NCI-H1694 (cell line): Measurements from ENCODE around the gene GCC2.
"Not testable (repeated sequence)": the region's sequence is repeated elsewhere in the genome, so short reads cannot be mapped to it uniquely, and the experiment has no call there.

Experiments used
- DNase-seq: peaks from one replicate; lab custom pipeline; 2025; lab: John Stamatoyannopoulos, UW

Gene GCC2

GRCh38 chr2:108444941-108445840 is 3.8 kb upstream of the GCC2 start:
- no peak for DNase-seq

DNA sequence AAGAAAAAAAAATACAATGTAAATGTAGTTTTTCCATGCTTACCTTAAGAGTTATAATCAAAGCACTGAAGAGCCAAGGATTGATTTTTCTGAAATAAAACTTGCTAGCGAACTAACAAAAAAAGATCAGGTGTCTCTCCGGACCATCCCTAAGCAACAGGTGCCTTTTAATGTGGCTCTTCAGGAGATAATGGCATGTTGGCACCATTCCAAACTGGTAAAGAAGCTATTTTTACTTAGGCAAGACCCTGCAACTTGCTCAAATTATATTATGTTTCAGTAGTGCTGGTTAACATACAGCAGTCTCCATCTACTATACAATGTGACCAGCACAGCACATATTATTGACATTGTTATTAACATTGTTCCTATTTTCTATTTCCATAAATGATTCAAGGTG is 2.3 kb upstream of the GCC2 start:
- DNase-seq, result no peak

DNA sequence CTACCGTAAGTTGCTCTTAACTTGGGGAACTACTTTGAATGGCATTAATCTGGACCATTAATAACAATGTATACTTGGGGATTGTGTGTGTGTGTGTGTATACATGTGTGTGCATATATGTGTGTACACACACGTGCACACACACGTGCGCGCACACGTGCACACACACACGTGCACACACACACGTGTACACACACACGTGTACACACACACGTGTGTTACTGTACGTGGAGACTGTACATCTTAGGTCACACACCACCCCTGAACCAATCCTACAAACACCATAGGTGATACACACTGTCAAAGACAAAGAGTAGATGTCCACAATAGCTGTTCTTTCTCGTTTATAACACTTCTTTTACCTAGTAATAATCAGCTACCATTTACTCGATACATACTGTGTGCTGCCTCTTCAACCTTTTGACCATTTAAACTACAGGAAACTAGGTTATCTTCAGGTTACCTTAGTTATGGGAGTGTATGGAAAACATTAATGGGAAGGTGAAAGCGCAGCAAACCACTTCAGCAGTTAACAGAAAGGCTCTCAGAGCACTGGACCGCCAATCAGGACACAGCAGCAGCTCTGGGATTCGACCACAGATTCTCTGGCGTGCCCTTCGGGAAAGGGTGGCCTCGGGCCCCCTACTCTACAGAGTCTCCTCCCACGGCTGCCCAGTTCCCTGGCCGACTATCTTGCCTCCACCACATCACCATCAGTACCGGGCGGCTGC is 894 bp upstream of the GCC2 start:
- DNase-seq, result no peak

DNA sequence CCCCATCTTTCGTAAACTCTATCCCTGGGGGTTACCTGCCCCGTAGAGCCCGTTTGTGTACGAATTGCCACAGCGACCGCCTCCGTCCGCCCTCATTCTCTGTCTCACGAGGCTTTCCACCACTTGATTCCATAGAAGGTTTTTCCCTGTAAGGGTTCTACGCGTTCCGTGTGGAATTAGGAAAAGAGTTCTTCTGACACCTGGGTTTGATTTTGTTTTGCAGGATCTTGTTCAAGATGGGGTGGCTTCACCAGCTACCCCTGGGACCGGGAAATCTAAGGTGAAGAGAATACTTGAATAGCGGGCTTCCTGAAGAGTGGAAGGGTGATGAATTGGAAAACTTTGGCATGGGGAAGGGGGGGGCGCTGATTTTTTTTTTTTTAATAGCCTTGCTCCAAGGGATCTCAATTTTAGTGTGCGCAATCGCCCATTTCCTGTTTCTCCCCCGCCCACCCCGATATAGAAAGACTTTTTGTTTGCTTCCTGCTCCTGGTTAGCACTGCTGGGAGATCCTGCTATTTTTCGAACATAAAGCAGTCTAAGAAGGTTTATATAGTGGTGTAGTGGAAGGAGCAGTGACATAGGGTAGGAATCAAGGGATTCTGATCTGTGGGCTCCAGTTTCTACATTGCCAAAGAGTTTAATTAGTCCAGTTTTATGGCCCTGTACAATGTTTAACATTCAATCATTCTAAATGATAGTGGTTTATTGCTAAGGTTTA is 564 bp downstream of the GCC2 start:
- DNase-seq, result peak; percentile 34

GRCh38 chr2:108450863-108451262 is 1.9 kb downstream of the GCC2 start:
- DNase-seq, result no peak

DNA sequence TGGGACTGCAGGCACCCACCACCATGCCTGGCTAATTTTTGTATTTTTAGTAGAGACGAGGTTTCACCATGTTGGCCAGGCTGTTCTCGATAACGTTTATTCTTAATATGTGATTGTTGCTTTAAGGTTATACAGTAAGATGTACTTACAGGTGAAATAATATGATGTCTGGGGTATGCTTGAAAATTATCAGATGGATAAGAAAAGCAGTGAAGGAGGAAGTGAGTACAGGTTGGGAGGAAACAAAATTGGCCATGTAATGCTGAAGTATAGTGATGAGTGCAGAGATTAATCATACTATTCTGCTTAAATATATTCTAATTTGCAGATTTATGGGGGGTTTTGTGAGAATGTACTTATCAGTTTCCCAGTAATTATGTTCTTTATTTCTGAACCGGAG is 3.0 kb downstream of the GCC2 start:
- DNase-seq, result no peak

DNA sequence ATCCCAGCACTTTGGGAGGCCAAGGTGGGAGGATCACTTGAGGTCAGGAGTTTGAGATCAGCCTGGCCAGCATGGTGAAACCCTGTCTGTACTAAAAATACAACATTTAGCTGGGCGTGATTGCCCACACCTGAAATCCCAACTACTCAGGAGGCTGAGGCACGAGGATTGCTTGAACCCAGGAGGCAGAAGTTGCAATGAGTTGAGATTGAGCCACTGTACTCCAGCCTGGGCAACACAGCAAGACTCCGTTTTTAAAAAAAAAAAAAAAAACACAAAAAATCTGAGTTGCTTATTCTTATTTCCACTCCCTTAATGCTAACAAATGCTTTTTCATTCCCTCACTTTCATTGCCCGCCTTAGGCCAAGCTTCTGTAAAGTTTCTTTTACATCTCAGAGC is 4.5 kb downstream of the GCC2 start:
- DNase-seq, result not testable (repeated sequence)

- DNase-seq, result no peak
Measured at GRCh38 chr2:108454440-108454839, 5.4 kb downstream of the GCC2 start.

DNA sequence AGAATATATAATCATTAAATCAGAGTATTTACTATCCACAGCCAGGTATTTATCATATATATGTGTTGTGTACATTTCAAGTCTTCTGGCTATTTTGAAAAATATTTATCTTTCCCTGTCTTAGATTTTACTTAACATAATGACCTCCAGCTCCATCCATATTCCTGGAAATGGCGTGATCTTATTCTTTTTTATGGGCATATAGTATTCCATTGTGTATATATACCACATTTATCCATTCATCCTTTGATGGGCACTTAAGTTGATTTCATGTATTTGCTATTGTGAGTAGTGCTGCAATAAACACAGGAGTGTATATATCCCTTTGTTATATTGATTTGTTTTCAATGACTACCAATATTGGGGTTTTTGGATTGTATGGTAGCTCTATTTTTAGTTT is 6.6 kb downstream of the GCC2 start:
- no peak for DNase-seq

- DNase-seq, result no peak
Measured at GRCh38 chr2:108458082-108458481, 9.1 kb downstream of the GCC2 start.

DNA sequence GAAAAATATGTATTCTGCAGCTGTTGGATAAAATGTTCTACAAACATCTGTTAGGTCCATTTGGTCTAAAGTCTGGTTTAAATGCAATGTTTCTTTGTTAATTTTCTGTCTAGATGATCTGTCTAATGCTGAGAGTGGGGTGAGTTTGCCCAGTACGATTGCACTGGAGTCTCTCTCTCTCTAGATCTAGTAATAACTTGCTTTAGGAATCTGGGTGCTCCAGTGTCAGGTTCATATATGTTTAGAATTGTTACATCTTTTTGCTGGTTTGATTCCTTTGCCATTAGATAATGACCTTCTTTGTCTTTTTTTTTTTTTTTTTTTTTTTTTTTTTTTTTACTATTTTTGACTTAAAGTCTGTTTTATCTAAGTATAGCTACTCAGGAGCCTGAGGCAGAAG is 10.4 kb downstream of the GCC2 start:
- no peak for DNase-seq

DNA sequence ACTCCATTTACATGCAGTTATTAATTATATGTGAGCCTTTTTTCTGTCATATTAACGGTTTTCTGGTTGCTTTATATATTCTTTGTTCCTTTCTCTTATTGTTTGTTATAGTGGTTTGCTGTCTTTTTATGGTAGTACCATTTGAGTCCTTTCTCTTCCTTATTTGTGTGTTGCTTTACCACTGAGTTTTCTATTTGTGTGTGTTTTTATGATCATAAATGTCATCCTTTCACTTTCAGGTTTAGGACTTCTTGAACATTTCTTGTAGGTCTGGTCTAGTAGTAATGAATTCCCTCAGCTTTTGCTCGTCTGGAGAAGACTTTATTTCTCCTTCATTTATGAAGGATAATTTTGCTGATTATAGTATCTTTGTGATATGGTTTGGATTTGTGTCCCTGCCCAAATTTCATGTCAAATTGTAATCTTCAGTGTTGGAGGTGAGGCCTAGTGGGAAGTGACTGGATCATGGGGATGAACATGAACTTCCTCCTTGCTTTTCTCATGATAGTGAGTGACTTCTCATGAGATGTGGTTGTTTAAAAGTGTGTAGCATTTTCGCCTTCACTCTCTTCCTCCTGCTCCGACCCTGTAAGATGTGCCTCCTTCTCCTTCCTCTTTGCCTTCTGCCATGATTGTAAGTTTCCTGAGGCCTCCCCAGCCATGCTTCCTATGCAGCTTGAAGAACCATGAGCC is 11.5 kb downstream of the GCC2 start:
- DNase-seq, result no peak

DNA sequence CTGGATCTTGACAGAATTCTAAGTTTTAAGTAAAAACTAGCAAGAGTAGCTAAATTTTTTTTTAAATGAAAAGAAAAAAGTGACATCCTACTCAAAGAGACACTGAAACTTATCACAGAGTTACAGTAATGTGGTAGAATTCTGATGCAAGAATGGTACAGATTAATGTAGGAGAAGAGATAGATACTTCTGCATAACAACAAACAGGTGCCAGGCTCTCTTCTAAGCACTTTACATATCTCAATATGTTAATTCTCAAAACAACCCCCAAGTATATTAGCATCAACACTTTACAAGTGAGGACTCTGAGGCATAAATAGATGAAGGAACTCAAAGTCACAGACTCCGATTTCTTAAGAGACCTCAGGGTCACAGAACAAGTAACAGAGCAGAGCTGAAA is 28.1 kb downstream of the GCC2 start:
- DNase-seq, result no peak

- DNase-seq, result no peak
Measured at GRCh38 chr2:108485253-108485652, 36.2 kb downstream of the GCC2 start.

- DNase-seq, result no peak
Measured at GRCh38 chr2:108490506-108491122, 41.6 kb downstream of the GCC2 start.

- DNase-seq, result no peak
Measured at GRCh38 chr2:108491848-108492247, 42.8 kb downstream of the GCC2 start.

DNA sequence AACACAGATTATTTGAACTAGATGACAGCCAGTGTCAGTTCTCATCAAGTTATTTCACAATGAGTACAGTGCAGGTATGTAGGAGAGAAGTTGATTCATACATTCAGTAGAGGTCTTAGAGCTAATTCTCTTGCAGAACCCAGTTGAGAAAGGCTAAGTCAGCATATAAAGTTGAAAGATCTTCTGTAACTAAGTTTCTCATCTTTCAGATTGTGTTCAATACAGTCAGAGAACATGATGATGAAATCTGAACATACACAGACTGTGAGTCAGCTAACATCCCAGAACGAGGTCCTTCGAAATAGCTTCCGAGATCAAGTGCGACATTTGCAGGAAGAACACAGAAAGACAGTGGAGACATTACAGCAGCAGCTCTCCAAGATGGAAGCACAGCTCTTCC is 43.4 kb downstream of the GCC2 start:
- no peak for DNase-seq

GRCh38 chr2:108496167-108496566 is 47.2 kb downstream of the GCC2 start:
- DNase-seq, result not testable (repeated sequence)

DNA sequence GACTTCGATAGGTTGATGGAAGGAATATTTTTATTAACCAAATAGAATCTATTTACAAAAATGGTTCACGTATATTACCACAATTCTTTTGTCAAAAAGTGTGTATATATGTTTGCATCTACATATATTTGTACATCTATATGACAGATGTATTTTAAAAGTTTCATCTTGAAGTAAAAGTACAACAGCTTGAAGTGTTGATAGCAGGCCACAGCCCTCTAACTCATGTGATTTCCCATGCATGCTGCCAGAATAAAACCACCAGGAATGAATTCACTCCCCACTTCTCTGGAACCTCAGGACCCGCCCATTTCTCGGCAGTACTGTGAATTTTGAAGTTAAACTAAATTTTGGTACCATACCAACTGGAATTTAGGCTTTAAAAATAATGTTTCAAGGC is 58.6 kb downstream of the GCC2 start:
- not testable (repeated sequence) for DNase-seq

DNA sequence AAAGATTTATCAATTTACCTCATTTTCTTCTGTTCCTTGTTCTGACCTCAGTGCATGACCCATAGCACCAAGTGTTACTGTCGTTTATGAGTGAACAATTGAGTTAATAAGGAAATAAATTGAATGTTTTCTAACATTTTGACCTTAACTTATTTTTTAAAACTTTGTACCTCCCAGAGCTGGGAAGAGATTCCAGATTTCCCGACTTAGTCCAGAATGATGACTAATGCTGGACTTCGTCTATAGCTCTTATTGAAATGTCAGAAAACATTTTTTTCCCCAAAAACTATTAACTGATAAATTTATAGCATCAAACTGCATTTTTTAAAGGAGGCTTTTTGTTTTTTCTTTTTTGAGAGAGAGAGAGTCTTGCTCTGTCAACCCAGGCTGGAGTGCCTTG is 63.4 kb downstream of the GCC2 start:
- not testable (repeated sequence) for DNase-seq

GRCh38 chr2:108514478-108514877 is 65.5 kb downstream of the GCC2 start:
- not testable (repeated sequence) for DNase-seq

GRCh38 chr2:108524688-108525087 is 75.7 kb downstream of the GCC2 start:
- DNase-seq, result not testable (repeated sequence)
